ENCODE data around the gene KRI1.
"Not testable (repeated sequence)": the region's sequence is repeated elsewhere in the genome, so short reads cannot be mapped to it uniquely, and the experiment has no call there.

KRI1 gene

GRCh38 chr19:10548746-10549276 lies 17.0 kb downstream of the KRI1 start:
- DNase-seq, result no peak

- no peak for DNase-seq
These were observed 19.0 kb downstream of the KRI1 start for GRCh38 chr19:10546817-10547216.

- DNase-seq, result no peak
These were observed 21.0 kb downstream of the KRI1 start for GRCh38 chr19:10544753-10545251.

DNA sequence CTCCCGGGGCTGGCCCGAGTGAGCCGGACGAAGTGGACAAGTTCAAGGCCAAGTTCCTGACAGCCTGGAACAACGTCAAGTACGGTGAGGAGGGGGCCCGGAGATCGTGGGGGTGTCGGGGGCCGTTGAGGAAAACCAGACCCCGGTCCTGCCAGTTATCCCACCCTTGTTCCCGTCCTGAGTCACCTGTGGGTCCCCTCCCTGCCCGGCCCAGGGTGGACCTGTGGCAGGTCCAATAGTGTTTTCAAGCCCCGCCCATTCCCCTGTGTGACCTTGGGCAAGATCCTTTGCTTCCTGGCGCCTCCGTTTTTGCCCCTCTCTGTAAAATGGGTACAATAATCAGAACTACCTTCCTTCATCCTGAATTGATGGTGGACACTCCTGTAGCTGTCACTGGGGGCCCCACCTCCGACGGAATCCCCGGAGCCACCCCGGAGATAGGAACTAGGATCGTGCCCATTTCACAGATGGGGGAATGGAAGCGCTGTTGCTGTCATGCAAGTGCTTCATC lies 21.5 kb downstream of the KRI1 start:
- DNase-seq, result no peak

DNA sequence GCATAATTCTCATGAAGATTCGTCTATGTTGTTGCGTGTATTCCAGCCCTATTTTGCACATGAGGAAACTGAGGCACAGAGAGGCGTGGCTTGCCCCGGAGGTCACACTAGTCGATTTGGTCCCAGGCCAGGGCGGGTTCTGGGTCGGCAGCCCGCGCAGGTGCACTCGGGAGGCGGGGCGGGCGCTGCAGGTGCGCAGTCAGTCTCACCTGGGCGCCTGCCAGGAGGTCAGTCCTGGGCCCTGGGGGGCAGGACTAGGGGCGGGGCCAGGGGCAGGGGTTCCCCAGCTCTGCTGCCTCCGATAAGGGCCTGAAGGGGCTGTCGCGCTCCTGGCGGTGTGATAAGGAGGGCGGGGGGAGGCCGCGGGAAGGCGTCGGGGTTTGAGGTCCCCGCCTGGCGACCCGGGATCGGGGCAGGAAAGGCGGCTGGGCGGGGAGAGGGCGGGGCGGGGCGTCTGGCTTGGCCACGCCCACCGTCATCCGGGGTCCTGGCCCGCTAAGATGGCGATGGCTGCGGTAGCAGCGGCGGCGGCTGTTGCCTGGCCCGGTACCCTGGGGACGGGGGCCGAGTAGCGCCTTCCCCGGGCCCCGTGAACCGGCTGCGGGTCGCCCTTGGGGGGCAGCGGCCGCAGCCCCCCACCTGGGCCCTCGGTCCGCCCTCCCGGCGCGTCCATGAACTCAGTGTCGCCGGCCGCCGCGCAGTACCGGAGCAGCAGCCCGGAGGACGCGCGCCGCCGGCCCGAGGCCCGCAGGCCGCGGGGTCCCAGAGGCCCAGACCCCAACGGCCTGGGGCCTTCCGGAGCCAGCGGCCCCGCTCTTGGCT lies 22.2 kb downstream of the KRI1 start, which contains the start of gene ATG4D:
Gene ATG4D (plus strand): TSS at position 485 of the 822 bp plus-strand sequence. CDS start 187 bp downstream, at position 672.
- peak; percentile 48 for DNase-seq

DNA sequence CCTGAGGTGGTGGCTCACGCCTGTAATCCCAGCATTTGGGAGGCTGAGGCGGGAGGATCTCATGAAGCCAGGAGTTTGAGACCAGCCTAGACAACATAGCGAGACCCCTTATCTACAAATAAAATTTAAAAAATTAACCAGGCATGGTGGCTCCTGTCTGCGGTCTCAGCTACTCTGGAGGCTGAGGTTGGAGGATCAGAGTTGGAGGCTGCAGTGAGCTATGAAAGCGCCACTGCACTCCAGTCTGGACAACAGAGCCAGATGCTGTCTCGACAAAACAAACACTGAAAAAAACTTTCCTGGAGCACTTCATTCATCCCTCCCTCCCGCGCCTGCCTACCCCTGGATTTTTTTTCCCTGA lies 22.8 kb downstream of the KRI1 start:
- no peak for DNase-seq

GRCh38 chr19:10539016-10539415 lies 26.8 kb downstream of the KRI1 start:
- DNase-seq, result not testable (repeated sequence)

- no peak for DNase-seq
These were observed 27.4 kb downstream of the KRI1 start for GRCh38 chr19:10538204-10538983.

GRCh38 chr19:10537668-10538067 lies 28.1 kb downstream of the KRI1 start:
- no peak for DNase-seq

GRCh38 chr19:10535613-10536012 lies 30.2 kb downstream of the KRI1 start:
- DNase-seq, result no peak

- no peak for DNase-seq
These were observed 32.0 kb downstream of the KRI1 start for GRCh38 chr19:10533646-10534386.

GRCh38 chr19:10532457-10532856 lies 33.4 kb downstream of the KRI1 start:
- no peak for DNase-seq

DNA sequence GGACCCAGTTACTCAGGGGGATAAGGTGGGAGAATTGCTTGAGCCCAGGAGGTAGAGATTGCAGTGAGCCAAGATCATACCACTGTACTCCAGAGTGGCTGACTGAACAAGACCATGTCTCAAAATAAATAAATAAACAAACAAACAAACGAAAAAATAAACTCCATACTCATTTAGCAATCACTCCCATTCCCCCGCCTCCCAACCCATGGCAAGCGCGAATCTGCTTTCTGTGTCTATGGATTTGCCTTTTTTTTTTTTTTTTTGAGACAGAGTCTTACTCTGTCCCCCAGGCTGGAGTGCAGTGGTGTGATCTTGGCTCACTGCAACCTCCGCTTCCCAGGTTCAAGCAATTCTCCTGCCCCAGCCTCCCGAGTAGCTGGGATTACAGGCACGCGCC lies 38.9 kb downstream of the KRI1 start:
- not testable (repeated sequence) for DNase-seq

GRCh38 chr19:10525636-10526035 lies 40.2 kb downstream of the KRI1 start:
- no peak for DNase-seq

- no peak for DNase-seq
These were observed 42.6 kb downstream of the KRI1 start for GRCh38 chr19:10523135-10523636.

DNA sequence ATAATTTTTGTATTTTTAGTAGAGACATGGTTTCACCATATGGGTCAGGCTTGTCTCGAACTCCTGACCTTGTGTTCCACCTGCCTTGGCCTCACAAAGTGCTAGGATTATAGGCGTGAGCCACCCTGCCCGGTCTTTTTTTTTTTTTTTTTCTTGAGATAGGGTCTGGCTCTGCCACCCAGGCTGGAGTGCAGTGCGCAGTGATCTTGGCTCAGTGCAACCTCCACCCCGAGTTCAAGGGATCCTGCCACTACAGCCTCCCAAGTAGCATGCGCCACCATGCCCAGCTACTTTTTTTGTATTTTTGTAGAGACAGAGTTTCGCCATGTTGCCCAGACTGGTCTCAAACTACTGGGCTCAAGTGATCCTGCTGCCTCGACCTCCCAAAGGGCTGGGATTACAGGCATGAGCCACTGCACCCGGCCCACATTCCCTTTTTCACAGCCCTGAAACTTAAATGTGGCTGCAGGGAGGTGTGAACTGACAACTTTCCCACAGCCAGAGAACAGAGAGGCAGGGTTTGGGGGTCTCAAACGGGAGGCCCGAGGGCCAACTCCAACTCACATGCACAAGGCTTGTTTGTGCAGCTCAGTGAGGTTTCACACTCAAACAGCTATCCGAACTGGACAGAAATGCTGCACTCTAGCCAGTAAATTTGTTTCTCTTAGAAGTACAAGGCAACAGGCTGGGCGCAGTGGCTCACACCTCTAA lies 44.2 kb downstream of the KRI1 start:
- no peak for DNase-seq

- no peak for DNase-seq
These were observed 45.0 kb downstream of the KRI1 start for GRCh38 chr19:10520652-10521318.

- no peak for DNase-seq
These were observed 46.4 kb downstream of the KRI1 start for GRCh38 chr19:10519421-10519820.

DNA sequence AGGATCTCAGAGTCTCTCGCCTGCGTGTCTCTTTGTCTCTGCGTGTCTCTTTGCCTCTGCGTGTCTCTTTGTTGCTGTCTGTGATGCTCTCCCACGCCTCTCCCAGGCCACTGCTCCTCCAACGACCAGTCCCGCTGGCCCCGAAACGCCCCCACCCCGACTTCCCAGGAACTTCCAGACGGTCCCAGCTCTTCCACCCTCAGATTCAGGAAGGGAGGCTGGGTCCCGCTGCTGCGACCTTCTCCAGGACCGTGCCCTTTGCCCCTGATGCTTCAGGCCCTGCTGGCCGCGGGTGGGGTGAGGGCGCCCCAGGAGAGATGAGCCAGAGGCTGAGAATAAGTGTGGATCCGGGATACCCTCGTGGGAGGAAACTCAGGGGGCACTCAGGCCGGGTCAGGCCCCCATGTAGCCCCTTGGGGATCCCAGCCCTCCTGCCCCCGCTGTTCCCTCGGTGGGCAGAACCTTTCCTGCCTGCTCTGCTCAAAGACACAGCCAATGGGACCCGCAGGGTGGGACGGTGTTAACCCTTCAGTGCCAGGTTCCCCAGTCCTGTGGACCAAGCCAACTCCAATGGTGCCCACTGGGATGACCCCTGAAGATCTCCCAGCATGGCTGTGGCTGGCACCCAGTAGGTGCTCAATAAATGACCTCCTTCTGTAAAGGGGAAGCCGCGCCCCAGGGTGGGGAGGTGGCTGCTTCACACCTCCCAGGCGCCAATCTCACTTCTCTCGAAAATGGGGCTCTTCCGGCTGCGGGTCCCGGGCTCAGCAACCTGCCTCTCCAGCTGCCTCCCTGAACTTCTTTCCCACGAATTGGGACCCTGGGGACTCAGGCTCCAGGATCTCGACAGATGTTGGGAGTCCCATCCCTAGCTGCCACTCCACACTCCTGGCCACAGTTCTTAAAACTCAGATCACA lies 47.1 kb downstream of the KRI1 start:
- no peak for DNase-seq
